ENCODE data around the gene CAPN10.
"Not testable (repeated sequence)": the region's sequence is repeated elsewhere in the genome, so short reads cannot be mapped to it uniquely, and the experiment has no call there.

Gene CAPN10

GRCh38 chr2:240586198-240586918 lies at the start of gene CAPN10:
Gene CAPN10 (plus strand): TSS chr2:240586734. CDS start chr2:240586912, 178 bp downstream.
- H3K4me3 ChIP-seq (ENCODE audit: low read depth, low read length) = peak within 1 kb of the TSS; percentile 99
- TF ChIP-seq, protein P1, sequence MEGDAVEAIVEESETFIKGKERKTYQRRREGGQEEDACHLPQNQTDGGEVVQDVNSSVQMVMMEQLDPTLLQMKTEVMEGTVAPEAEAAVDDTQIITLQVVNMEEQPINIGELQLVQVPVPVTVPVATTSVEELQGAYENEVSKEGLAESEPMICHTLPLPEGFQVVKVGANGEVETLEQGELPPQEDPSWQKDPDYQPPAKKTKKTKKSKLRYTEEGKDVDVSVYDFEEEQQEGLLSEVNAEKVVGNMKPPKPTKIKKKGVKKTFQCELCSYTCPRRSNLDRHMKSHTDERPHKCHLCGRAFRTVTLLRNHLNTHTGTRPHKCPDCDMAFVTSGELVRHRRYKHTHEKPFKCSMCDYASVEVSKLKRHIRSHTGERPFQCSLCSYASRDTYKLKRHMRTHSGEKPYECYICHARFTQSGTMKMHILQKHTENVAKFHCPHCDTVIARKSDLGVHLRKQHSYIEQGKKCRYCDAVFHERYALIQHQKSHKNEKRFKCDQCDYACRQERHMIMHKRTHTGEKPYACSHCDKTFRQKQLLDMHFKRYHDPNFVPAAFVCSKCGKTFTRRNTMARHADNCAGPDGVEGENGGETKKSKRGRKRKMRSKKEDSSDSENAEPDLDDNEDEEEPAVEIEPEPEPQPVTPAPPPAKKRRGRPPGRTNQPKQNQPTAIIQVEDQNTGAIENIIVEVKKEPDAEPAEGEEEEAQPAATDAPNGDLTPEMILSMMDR (IDR thresholded peaks at IDR 0.05; ENCODE audit: low read depth, low read length) = no peak

DNA sequence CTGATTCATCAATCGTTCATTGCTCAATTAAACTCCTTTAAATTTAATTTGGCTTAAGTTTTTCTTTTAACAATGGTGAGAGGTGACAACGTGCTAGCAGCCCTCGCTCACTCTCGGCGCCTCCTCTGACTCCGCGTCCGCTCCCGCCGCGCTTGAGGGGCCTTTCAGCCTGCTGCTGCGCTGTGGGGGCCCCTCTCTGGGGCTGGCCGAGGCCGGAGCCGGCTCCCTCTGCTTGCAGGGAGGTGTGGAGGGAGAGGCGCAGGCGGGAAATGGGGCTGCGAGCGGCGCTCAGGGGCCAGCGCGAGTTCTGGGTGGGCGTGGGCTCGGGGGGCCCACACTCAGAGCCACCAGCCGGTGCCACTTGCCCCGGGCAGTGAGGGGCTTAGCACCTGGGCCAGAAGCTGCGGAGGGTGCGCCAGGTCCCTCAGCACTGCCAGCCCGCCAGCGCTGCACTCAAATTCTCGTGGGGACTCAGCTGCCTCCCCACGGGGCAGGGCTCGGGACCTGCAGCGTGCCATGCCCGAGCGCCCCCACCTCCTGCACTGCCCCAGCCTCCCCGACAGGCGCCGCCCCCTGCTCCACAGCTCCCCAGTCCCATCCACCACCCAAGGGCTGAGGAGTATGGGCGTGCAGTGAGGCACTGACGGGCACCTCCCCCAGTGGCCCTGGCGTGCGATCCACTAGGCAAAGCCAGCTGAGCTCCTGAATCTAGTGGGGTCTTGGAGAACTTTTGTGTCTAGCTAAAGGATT lies 48.3 kb upstream of the CAPN10 start:
- no peak overlapping the region for H3K4me3 ChIP-seq (ENCODE audit: low read depth, low read length)
- TF ChIP-seq, protein P1 (IDR thresholded peaks at IDR 0.05; ENCODE audit: low read depth, low read length) = no peak

- not testable (repeated sequence) for H3K4me3 ChIP-seq (ENCODE audit: low read depth, low read length)
These were observed 47.4 kb upstream of the CAPN10 start for GRCh38 chr2:240539101-240539500.

GRCh38 chr2:240539906-240540305 lies 46.6 kb upstream of the CAPN10 start:
- no peak overlapping the region for H3K4me3 ChIP-seq (ENCODE audit: low read depth, low read length)
- TF ChIP-seq, protein P1 (IDR thresholded peaks at IDR 0.05; ENCODE audit: low read depth, low read length) = no peak

GRCh38 chr2:240551288-240551687 lies 35.2 kb upstream of the CAPN10 start:
- TF ChIP-seq, protein P1 (IDR thresholded peaks at IDR 0.05; ENCODE audit: low read depth, low read length) = no peak
- no peak overlapping the region for H3K4me3 ChIP-seq (ENCODE audit: low read depth, low read length)

DNA sequence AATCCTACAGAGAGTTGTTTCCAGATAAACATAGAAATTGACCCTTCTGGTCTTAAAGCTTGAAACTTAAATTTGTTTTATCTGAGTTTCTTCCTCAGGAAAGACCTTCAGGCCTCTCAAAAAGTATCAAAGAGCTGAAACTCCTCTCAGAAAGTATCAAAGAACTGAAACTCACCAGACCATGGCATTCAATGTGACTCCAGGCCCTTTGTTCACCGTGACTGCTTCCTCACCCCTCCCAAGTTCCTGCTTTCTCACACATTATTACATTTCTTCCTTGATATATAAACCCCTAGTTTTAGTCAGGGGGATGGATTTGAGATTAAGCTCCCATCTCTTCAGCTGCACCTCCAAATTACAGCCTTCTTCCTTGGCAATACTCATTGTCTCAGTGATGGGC lies 34.7 kb upstream of the CAPN10 start:
- TF ChIP-seq, protein P1 (IDR thresholded peaks at IDR 0.05; ENCODE audit: low read depth, low read length) = no peak
- H3K4me3 ChIP-seq (ENCODE audit: low read depth, low read length) = no peak overlapping the region

GRCh38 chr2:240553956-240554480 lies 32.5 kb upstream of the CAPN10 start:
- TF ChIP-seq, protein P1 (IDR thresholded peaks at IDR 0.05; ENCODE audit: low read depth, low read length) = no peak

More at GRCh38 chr2:240553956-240554480, 32.5 kb upstream of the CAPN10 start:
- no peak overlapping the region for H3K4me3 ChIP-seq (ENCODE audit: low read depth, low read length)

All from WI38 (cell line).